HG03439 (cell line): ENCODE results near the gene RNPEP.
"Not testable (repeated sequence)": the region's sequence is repeated elsewhere in the genome, so short reads cannot be mapped to it uniquely, and the experiment has no call there.

Source experiments
- ATAC-seq: cut with Tn5 transposase; IDR thresholded peaks from one replicate; pipeline ENCODE4 v1.9.1; 2021; ENCODE audit warnings: mild to moderate bottlenecking, moderate library complexity; ENCODE audit not compliant: unreplicated experiment

RNPEP gene

GRCh38 chr1:202034149-202034682 is 51.8 kb downstream of the RNPEP start:
- no peak for ATAC-seq

GRCh38 chr1:202034683-202035462 is 52.4 kb downstream of the RNPEP start:
- no peak for ATAC-seq

GRCh38 chr1:202036595-202037387 is 54.3 kb downstream of the RNPEP start:
- no peak for ATAC-seq

GRCh38 chr1:202037706-202038296 is 55.4 kb downstream of the RNPEP start:
- no peak for ATAC-seq

GRCh38 chr1:202038688-202039346 is 56.4 kb downstream of the RNPEP start:
- no peak for ATAC-seq

- no peak for ATAC-seq
Observed at GRCh38 chr1:202045705-202046104, 63.3 kb downstream of the RNPEP start.

GRCh38 chr1:202046227-202046626 is 63.8 kb downstream of the RNPEP start:
- no peak for ATAC-seq

- no peak for ATAC-seq
Observed at GRCh38 chr1:202046748-202047708, 64.6 kb downstream of the RNPEP start.

GRCh38 chr1:202047977-202048376 is 65.5 kb downstream of the RNPEP start:
- ATAC-seq: no peak

GRCh38 chr1:202049129-202049528 is 66.7 kb downstream of the RNPEP start:
- no peak for ATAC-seq

GRCh38 chr1:202054094-202054493 is 71.6 kb downstream of the RNPEP start:
- ATAC-seq: no peak

- not testable (repeated sequence) for ATAC-seq
Observed at GRCh38 chr1:202054673-202055072, 72.2 kb downstream of the RNPEP start.
